GM21390 (cell line): ENCODE data around the gene SLC7A14.
"Not testable (repeated sequence)": the region's sequence is repeated elsewhere in the genome, so short reads cannot be mapped to it uniquely, and the experiment has no call there.

Source experiments
- ATAC-seq: cut with Tn5 transposase; IDR thresholded peaks from one replicate; pipeline ENCODE4 v1.9.1; 2021; ENCODE audit not compliant: unreplicated experiment

SLC7A14 gene

DNA sequence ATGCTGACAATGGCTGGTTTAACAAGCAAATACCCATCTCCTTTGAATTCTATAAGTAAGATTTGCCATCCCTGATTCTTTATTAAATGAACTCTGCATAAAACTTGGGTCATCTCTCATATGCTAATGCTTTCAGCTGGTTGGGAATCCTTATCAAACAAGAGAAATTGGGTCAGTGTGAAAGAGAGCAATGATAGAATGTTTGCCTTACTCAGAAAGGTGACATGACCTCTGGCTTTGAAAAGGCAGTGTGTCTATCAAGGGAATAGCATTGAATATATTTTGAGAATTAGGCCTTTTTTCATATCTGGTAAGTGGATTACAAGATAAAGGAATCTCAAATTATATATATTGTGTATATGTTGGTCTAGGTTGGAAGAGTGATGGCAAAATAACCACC lies 8.7 kb upstream of the SLC7A14 start:
- no peak for ATAC-seq

- no peak for ATAC-seq
Measured at GRCh38 chr3:170593634-170594033, 7.8 kb upstream of the SLC7A14 start.

- no peak for ATAC-seq
Measured at GRCh38 chr3:170589113-170589512, 3.2 kb upstream of the SLC7A14 start.

DNA sequence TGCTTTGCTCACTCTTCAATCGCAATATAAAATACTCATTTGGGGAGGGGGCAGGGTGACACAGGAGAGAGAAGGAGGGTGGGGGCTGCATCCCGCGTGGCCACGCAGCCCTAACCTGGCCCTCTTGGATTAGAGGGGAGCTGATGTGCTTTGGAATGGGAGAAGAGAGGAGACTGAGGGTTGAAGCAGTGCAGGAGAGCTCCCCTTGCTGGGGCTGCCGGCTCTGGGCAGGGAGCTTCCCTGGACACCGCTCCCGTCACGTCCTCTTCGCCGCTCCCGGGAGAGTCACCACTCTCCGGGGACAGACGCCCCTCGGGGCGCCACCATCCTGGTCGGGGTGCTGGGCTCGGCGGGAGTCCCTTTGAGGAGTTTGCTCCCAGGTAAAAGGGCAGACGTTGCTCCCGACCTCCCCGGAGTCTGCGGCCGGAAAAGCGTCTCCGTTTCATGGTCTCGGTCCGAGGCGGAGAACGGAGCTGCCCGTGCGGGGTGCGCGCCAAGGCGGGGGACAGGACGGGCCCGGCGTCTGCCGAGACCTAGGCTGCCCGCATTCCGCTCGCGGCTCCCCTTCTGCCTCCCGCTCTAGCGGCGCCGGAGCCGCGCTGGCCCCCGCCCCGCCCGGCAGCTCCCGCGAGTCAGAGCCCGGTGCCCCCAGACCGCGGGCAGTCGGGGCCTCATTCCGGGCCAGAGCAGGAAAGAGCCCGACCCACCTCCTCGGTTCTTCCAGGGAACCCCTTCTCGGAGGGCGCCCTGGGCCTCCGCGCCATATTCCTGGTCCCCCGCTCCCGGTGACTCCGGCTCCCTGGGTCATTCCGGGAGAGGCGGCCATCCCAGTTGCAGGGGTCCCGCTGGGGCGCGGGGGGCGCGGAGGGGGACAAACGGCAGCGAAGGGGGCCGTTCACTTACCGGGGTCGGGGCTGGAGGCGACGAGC lies 603 bp downstream of the SLC7A14 start:
- no peak for ATAC-seq

DNA sequence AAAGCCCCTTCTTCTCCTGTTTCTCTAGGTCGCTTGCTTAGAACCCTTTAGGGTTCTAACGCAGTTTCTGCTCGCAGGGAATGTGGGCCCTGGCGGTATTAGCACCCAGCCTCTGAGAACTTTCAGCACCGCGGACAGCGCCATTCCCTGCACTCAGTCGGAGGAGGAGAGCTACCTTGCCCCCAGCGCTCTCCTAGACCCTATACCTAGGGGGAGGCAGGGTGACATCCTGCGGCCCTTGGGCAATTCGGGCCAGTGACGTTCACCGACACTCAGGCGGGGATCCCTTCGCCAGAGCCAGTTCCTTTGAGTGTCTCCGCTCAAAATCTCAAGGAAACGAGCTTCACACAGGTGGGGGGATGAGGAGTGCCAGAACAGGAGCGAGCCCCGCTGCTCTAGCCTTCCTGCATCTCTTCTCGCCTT lies 1.3 kb downstream of the SLC7A14 start:
- ATAC-seq = no peak

- no peak for ATAC-seq
Measured at GRCh38 chr3:170579646-170580045, 6.2 kb downstream of the SLC7A14 start.

GRCh38 chr3:170572665-170573253 lies 13.1 kb downstream of the SLC7A14 start:
- ATAC-seq = peak; percentile 98

DNA sequence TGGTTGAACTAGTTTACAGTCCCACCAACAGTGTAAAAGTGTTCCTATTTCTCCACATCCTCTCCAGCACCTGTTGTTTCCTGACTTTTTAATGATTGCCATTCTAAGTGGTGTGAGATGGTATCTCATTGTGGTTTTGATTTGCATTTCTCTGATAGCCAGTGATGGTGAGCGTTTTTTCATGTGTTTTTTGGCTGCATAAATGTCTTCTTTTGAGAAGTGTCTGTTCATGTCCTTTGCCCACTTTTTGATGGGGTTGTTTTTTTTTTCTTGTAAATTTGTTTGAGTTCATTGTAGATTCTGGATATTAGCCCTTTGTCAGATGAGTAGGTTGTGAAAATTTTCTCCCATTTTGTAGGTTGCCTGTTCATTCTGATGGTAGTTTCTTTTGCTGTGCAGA lies 18.3 kb downstream of the SLC7A14 start:
- not testable (repeated sequence) for ATAC-seq

- no peak for ATAC-seq
Measured at GRCh38 chr3:170566413-170566812, 19.5 kb downstream of the SLC7A14 start.

DNA sequence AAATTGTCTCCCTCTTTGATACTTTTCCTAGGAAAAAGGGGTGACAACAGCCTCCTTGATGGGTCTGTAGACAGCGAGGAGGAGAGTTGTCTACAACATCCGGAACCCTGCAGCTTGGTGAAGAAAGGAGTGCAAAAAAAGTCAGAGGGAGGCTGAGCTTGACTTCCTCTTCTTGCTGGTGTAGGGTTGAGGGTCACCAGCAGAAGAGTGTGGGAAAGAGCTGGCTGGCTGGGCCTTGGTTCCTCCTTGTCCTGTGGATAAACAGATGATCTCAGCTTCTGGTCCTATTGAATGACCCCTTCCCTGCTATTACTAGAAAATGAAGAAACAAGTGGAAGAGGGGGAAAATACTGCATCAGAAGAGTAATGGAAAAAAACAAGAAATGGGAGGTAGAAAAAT lies 20.4 kb downstream of the SLC7A14 start:
- no peak for ATAC-seq

DNA sequence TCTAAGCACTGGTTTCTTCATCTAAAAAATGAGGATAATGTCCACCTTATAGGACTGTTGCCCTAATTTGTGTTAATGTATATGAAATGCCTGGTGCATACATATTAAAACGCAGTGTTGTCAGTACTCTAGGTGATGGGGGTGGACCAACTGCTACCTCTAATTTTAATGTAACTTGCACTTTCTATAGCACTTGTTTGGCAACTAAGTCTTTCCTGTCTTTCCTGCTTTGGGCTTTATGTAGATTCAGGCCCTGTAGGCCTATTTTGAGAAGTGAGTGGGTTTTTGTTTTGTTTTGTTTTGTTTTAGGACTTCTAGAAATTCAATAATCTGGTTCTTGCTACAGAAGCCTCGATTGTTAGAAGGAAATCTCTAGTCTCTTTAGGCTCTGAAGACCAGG lies 21.2 kb downstream of the SLC7A14 start:
- peak; percentile 41 for ATAC-seq

DNA sequence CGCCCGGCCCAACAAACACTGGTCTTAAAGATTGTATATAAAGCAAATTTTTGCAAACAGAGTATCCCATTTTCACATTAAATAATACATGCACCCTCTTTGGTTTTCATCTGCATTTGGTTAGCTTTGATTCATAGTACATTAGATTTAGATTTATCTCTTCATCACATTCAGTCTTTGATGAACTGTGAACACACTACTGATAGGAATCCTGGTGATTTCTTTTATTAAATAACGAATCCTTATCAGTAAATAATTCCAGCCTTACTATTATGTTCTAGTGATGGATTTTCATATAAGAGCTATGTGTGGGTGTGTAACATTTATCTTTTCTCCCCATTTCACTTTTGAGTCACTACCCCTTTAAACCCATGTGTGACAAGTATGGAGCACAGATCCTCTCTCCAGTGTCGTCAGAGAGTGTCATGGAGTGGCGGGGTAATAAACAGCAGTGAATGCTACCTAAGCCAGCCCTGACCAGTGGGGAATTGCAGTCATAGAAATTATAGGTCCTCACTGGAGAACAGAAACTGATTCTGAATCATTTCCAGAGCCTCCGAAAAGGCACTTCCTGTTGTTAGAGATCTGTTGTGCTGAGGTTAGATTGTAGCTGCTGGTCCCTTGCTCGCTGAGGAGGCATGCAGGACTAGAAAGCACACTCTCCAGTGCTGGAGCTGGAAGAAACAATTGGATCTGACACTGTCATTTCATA lies 22.0 kb downstream of the SLC7A14 start:
- peak; percentile 80 for ATAC-seq

DNA sequence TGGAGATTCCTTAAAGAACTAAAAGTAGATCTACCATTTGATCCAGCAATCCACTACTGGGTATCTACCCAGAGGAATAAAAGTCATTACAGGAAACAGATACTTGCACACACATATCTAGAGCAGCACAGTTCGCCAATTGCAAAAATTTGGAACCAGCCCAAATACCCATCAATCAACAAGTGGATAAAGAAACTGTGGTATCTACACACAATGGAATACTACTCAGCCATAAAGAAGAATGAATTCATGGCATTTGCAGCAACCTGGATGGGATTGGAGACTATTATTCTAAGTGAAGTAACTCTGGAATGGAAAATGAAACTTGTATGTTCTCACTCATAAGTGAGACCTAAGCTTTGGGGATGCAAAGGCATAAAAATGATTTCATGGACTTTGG lies 23.8 kb downstream of the SLC7A14 start:
- ATAC-seq = no peak

- no peak for ATAC-seq
Measured at GRCh38 chr3:170560717-170561382, 25.0 kb downstream of the SLC7A14 start.

- ATAC-seq = no peak
Measured at GRCh38 chr3:170560296-170560695, 25.6 kb downstream of the SLC7A14 start.

GRCh38 chr3:170558427-170558826 lies 27.4 kb downstream of the SLC7A14 start:
- no peak for ATAC-seq

GRCh38 chr3:170555329-170555728 lies 30.5 kb downstream of the SLC7A14 start:
- ATAC-seq = no peak

DNA sequence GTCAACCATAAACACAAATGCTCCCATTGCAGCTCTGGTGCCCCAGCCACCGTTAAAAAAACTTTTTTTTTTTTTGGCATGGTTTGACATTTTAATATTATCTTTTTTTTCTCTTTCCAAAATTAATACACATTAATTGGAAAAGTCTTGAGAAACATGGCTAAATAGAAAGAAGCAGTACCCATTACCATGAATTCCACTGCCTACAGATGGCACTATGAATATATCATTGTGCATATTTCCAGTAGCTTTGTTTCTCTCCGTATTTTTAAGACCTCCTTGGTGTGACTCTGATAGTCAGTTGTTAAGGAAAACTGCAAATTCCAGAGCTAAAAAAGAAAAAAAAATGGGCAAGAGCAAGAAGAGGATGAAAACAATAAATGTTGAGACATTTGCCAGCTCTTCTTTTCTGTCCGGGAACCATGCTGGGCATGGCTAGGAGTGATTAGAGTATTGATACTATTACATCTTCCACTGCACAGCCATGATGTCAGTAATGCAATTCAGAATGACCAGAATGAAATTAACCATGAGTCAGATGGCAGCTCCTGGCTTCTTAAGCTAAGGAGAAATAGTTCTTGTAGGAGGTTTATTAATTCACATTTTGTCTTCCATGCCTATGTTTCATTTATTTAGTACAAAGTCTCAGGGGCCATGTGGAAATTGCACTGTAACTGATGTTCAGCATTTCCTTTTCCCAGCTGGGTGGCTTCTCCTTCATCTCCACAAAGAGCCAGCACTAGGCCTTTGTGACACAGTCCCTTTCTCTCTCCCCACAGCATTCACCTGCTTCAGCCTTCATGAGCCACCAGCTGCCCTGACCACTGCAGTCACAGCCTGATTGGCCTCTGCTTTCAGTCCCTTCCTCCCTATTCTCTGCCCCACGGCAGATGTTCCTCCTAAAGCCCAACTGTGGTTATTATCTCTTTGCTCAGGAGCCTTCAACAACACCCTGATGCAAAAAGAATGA lies 31.8 kb downstream of the SLC7A14 start:
- no peak for ATAC-seq

DNA sequence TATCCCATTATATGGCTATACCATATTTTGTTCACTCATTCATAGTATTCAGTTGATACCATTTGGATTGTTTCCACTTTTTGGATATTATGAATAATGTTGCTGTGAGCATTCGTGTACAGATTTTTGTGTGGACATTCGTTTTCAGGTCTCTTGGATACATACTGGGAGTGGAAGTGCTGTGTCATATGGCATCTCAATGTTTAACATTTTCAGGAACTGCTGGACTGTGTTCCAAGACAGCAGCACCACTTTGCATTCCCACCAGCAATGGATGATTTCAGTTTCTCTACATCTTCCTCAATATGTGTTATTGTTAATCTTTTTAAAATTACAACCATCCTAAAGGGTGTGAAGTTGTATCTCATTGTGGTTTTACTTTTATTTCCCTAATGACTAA lies 34.6 kb downstream of the SLC7A14 start:
- no peak for ATAC-seq

DNA sequence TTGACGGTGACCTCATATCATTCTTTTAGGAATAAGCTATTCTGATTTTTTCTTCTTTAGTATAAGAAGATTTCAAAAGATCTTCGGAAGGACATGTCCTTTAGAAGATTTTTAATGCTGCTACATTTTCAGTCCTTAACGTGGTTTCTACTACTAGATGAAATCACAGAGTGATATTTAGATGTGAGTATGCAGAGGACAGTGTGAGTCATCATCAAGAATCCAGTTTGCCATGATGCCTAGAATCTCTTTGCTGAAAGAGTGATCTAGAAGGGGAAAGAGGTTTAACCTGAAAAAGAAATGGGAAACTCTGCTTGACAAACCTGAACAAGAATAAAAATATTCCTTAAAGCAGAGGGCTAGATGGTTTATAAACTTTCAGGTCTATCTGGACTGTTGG lies 43.2 kb downstream of the SLC7A14 start:
- no peak for ATAC-seq
